DOHH2 (cell line): ENCODE measurements around the gene MRPL36.

Experiments used
- H3F3A ChIP-seq: fragments of 200-600 bp; sonication (generic), shearing (Covaris generic); 2 replicates; pipeline ENCODE4 v1.6.0; 2016; ENCODE audit warnings: antibody characterized with exemption, mild to moderate bottlenecking; ENCODE audit not compliant: control insufficient read depth, insufficient read depth
- H3K27ac ChIP-seq: fragments of 200-600 bp; sonication (generic); 2 replicates; pipeline ENCODE4 v1.5.1; 2014; ENCODE audit warnings: low read depth, mild to moderate bottlenecking, low read length, moderate library complexity
- H3K27me3 ChIP-seq: fragments of 200-600 bp; sonication (generic); 2 replicates; pipeline ENCODE4 v1.6.1; 2014; ENCODE audit warnings: mild to moderate bottlenecking, low read length, mixed read lengths; ENCODE audit not compliant: control insufficient read depth
- H3K36me3 ChIP-seq: fragments of 200-600 bp; sonication (generic); 2 replicates; pipeline ENCODE4 v1.6.1; 2014; ENCODE audit warnings: mild to moderate bottlenecking, low read length, moderate library complexity, mixed read lengths; ENCODE audit not compliant: control insufficient read depth
- H3K4me1 ChIP-seq: fragments of 200-600 bp; sonication (generic); 2 replicates; pipeline ENCODE4 v1.6.1; 2014; ENCODE audit warnings: mild to moderate bottlenecking, low read length, mixed read lengths; ENCODE audit not compliant: control insufficient read depth
- H3K4me2 ChIP-seq: fragments of 200-600 bp; sonication (generic); 2 replicates; pipeline ENCODE4 v1.6.0; 2014; ENCODE audit warnings: mild to moderate bottlenecking, low read length, moderate library complexity
- H3K4me3 ChIP-seq: fragments of 200-600 bp; sonication (generic); 2 replicates; pipeline ENCODE4 v1.5.1; 2014; ENCODE audit warnings: mild to moderate bottlenecking, low read length, mixed read lengths
- H3K79me2 ChIP-seq: fragments of 200-600 bp; sonication (generic); 2 replicates; pipeline ENCODE4 v1.6.1; 2014; ENCODE audit warnings: mild to moderate bottlenecking, low read length, mixed read lengths; ENCODE audit not compliant: control insufficient read depth
- H3K9me2 ChIP-seq: fragments of 200-600 bp; sonication (generic); replicated peaks from 2 replicates; pipeline ENCODE4 v1.6.1; 2014; ENCODE audit warnings: mild to moderate bottlenecking, low read length, mixed read lengths; ENCODE audit not compliant: control insufficient read depth
- H3K9me3 ChIP-seq: fragments of 200-600 bp; sonication (generic); 2 replicates; pipeline ENCODE4 v1.6.1; 2014; ENCODE audit warnings: antibody characterized with exemption, low read length, mixed read lengths; ENCODE audit not compliant: control insufficient read depth, insufficient read depth
- H4K20me1 ChIP-seq: fragments of 200-600 bp; sonication (generic); 2 replicates; pipeline ENCODE4 v1.6.0; 2014; ENCODE audit warnings: low read depth, mild to moderate bottlenecking, antibody characterized with exemption, low read length, moderate library complexity; ENCODE audit not compliant: control insufficient read depth, insufficient read depth
- CTCF ChIP-seq: fragments of 200-600 bp; sonication (generic); IDR thresholded peaks from one replicate; pipeline ENCODE4 v1.5.1; 2014; ENCODE audit warnings: antibody characterized with exemption, mild to moderate bottlenecking, low read depth, low read length; ENCODE audit not compliant: poor library complexity, severe bottlenecking
- EZH2phosphoT487 ChIP-seq: fragments of 200-600 bp; sonication (generic); IDR thresholded peaks from 2 replicates; pipeline ENCODE4 v1.6.1; 2017; ENCODE audit warnings: borderline replicate concordance, mild to moderate bottlenecking, antibody characterized with exemption, low read length, moderate library complexity, mixed read lengths

The MRPL36 gene

GRCh38 chr5:1762883-1763547, 36.6 kb downstream of the MRPL36 start:
- no peaks in the 10 kb centered on the region for H3K27me3 ChIP-seq
- H3K9me2 ChIP-seq = no peaks in the 10 kb centered on the region
- H3K27ac ChIP-seq = no peak overlapping the region
- no peak overlapping the region for H3K4me2 ChIP-seq
- TF ChIP-seq CTCF (no peak), EZH2phosphoT487 (no peak)
- H3K4me1 ChIP-seq = peaks cover 22% of the 10 kb centered on the region
- no peaks in the 10 kb centered on the region for H4K20me1 ChIP-seq
- H3K9me3 ChIP-seq = no peaks in the 10 kb centered on the region; the same call in 1 of the 2 replicates
- no peaks in the 10 kb centered on the region for H3K79me2 ChIP-seq
- H3K4me3 ChIP-seq = no peak overlapping the region
- no peaks in the 10 kb centered on the region for H3K36me3 ChIP-seq
- no peaks in the 10 kb centered on the region for H3F3A ChIP-seq

- no peak overlapping the region for H3K4me2 ChIP-seq
- H3K36me3 ChIP-seq = no peaks in the 10 kb centered on the region
- no peaks in the 10 kb centered on the region; the same call in 1 of the 2 replicates for H3K9me3 ChIP-seq
- peaks cover 22% of the 10 kb centered on the region for H3K4me1 ChIP-seq
- no peaks in the 10 kb centered on the region for H3K27me3 ChIP-seq
- no peaks in the 10 kb centered on the region for H3F3A ChIP-seq
- H3K27ac ChIP-seq = no peak overlapping the region
- H4K20me1 ChIP-seq = no peaks in the 10 kb centered on the region
- no peak for TF ChIP-seq EZH2phosphoT487
- TF ChIP-seq CTCF = no peak
- H3K4me3 ChIP-seq = no peak overlapping the region
- H3K79me2 ChIP-seq = no peaks in the 10 kb centered on the region
- H3K9me2 ChIP-seq = no peaks in the 10 kb centered on the region
These were observed 37.3 kb downstream of the MRPL36 start for GRCh38 chr5:1762121-1762882.

GRCh38 chr5:1761453-1761755, 38.2 kb downstream of the MRPL36 start:
- H3K4me3 ChIP-seq = no peak overlapping the region
- no peaks in the 10 kb centered on the region for H3K9me2 ChIP-seq
- no peaks in the 10 kb centered on the region for H3K79me2 ChIP-seq
- no peak for TF ChIP-seq EZH2phosphoT487
- no peak for TF ChIP-seq CTCF
- H3K36me3 ChIP-seq = no peaks in the 10 kb centered on the region
- H3K27ac ChIP-seq = no peak overlapping the region
- H3F3A ChIP-seq = no peaks in the 10 kb centered on the region
- H3K4me1 ChIP-seq = peaks cover 20% of the 10 kb centered on the region
- no peaks in the 10 kb centered on the region for H4K20me1 ChIP-seq
- H3K27me3 ChIP-seq = no peaks in the 10 kb centered on the region
- H3K9me3 ChIP-seq = no peaks in the 10 kb centered on the region; the same call in 1 of the 2 replicates
- H3K4me2 ChIP-seq = no peak overlapping the region
